Stimulated activated CD4-positive, alpha-beta T cell treated with anti-CD3 and anti-CD28 coated beads, Interleukin-1b, Interleukin-23, amount 100 ng/mL, for 1 hour (primary cell): ENCODE results near the gene CCDC201.
"Not testable (repeated sequence)": the region's sequence is repeated elsewhere in the genome, so short reads cannot be mapped to it uniquely, and the experiment has no call there.

Experiments used
- DNase-seq, 2 donors: peaks; one replicate each; pipeline ENCODE4 v3.0.0-alpha.2; 2020; ENCODE audit warnings: low read depth in 2 of 2

Gene CCDC201

DNA sequence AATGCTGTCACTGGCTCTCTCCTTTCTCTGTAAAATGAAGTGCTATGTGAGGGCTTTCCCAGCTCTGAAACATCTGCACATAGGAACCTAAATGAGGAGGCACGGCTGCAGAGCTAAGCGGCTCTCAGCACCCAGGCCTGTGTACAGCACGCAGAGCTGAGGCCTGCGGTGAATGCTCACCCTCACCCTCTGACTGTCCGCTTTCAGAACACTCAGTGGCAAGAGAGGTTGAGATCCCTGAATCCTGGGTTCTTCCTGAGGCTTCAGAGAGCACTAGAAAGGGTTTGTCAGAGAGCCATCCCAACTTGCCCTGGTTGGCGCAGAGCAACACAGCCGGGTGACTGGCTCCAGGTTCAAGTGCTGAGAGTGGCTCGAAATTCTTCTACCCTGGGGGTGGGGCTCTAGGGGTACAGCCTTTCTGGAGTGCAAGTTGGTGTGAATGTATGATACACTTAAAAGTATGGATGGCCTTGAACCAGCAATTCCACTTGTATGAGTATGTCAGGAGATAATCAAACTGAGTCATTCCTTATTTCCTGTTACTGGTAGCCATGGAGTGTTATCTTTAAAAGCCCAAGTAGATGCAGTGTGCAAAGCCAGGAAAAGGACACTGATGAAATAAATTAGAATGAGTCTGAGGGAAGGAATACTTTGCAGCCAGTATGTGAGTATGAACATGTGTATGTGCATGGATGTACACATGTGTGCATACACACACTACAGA lies 1.7 kb upstream of the CCDC201 start:
- no peak for DNase-seq

DNA sequence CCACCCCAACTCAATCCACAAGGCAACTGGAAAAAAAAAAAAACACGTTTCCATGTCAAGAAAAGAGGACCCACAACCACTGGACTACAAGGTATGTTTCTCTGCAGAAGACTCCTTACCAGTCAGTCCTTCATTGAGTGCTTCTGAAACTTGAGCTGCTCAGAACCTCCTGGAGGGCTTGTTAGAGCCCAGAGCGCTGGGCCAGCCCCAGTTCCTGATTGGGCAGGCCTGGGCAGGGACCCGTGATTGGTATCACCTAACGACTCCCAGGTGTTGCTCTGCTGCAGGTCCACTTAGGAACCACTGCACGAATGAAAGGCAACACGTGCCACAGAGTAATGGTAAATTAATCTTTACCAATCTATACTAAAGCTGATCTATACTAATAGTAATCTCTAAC lies 473 bp upstream of the CCDC201 start:
- DNase-seq: no peak

DNA sequence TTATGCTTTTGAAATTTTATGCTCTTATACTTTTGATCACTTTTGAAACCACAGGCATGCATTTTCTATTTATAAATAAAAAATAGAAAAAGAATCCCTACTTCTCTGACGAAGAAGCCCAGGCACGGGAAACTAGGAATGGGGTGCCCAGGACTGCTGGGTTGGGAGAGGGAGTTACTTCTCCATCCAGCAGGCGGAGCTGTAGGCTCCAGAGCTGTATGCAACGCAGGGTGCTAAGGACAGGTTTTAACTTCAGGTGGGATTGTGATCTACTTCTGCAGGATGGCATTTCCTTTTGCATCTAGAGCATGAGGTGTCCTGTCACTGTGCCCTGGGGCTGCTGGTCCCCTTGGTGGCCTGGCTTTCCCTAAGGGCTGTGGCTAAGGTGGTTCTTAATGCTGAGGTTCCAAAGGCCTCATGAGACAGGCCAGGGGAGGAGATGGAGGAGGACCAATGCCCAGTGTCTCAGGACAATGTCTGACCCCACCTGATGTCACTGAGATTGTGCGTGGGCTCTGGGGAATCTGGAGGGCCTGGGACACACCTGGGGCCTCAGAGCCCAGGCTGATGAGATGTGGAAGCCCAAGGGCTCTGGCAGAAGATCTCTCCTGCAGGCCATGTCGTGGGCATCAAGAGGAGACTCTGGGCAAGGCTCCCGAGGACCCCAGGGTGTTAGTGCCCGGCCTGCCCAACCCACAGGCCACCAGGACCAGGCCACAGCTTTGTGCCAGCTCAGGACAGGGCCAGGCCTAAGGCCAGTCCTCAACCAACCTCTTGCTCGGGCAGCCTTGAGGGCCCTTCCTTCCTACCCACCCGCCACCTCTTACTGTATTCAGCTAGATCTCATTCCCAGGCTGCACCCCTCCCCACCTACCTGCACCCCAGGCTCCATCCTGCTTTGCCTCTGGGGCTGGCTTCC lies 507 bp downstream of the CCDC201 start:
- DNase-seq: no peak

DNA sequence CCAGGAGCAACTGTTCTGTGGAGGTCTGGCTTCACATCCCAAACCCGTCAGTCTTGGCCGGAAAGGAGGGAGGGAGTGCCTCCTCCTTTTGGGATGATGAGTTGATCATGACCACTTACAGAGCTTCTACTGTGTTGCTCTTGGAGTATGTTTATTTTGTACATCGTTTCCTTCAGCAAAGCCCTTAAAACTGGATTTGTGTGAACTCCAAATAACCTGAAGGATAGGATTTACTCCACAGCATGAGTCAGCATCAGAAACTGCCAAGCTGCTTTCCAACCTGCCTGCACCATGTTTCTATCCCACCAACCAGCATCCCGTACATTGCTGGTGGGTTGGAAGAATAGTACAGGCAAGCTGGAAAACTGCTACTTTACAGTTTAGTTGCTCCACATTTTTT lies 3.5 kb downstream of the CCDC201 start:
- DNase-seq: no peak

GRCh38 chr7:45867471-45867870 lies 5.4 kb downstream of the CCDC201 start:
- no peak for DNase-seq

GRCh38 chr7:45865594-45866410 lies 7.1 kb downstream of the CCDC201 start:
- no peak for DNase-seq

- no peak for DNase-seq
These were observed 9.2 kb downstream of the CCDC201 start for GRCh38 chr7:45863715-45864114.

DNA sequence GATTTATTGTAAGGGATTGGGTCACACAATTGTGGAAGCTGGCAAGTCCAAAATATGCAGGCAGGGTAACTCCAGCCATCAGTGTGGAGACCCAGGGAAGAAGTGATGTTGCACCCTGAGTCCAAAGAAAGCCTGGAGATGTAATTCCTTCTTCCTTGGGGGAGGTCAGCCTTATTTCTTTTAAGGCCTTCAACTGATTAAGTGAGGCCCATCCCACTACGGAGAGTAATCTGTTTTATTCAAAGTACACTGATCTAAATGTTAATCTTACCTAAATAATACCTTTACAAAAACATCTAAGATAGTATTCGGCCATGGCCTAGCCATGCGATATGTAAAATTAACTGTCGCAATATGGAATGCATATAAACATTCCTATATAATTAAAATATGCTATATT lies 16.0 kb downstream of the CCDC201 start:
- not testable (repeated sequence) for DNase-seq

DNA sequence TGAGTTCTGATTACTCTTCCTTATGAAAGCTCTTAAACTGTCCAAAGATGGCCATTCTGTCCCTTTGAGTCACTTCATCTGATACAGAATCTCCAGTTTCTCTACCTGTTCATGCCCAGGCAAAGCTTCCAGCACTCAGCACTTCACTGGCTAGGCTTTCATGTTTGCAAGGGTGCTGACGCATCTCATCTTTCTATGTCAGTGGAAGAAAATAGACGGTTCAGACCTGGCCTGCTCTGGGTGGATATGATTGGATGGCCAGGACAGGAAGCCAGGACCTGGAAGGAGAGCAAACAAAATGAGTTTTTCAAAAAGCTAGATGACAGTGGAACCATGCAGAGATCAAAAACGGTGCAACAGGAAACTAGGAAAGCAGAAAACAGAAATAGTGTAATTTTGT lies 17.2 kb downstream of the CCDC201 start:
- not testable (repeated sequence) for DNase-seq

DNA sequence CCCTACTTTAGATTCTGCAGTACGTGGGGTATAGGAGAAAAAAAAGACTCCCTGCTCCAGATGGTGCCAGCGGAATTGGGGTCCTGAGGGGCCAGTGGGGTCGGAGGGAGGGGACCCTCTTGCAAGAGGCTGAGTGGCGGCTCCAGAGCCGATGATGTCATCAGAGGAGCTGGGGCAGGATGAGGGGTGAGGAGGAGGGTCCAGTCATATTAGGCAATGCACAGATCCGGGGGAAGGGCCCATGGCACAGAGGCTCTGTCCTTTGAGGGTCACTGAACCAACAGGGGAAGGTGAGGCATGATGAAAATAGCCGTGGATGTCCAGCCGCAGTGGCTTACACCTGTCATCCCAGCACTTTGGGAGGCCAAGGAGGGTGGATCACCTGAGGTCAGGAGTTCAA lies 19.4 kb downstream of the CCDC201 start:
- DNase-seq: not testable (repeated sequence)

- DNase-seq: not testable (repeated sequence)
These were observed 19.9 kb downstream of the CCDC201 start for GRCh38 chr7:45852984-45853383.

GRCh38 chr7:45848734-45849133 lies 24.1 kb downstream of the CCDC201 start:
- not testable (repeated sequence) for DNase-seq

DNA sequence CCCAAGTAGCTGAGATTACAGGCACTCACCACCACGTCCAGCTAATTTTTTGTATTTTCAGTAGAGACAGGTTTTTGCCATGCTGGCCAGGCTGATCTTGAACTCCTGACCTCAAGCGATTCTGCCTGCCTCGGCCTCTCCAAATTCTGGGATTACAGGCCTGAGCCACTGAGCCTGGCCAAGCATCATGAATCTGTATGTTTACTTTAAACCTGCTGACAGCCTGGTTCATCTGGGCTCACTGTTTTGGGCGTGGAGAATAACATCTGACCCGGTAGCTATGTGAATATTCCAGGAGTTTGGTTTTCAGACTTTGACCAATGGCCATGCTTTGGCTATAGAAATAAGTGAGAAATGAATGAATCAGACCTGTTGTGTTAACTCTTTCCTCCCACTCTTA lies 26.3 kb downstream of the CCDC201 start:
- DNase-seq: not testable (repeated sequence)

GRCh38 chr7:45841926-45842717 lies 30.8 kb downstream of the CCDC201 start:
- DNase-seq: not testable (repeated sequence)

- DNase-seq: not testable (repeated sequence)
These were observed 34.0 kb downstream of the CCDC201 start for GRCh38 chr7:45838852-45839251.

DNA sequence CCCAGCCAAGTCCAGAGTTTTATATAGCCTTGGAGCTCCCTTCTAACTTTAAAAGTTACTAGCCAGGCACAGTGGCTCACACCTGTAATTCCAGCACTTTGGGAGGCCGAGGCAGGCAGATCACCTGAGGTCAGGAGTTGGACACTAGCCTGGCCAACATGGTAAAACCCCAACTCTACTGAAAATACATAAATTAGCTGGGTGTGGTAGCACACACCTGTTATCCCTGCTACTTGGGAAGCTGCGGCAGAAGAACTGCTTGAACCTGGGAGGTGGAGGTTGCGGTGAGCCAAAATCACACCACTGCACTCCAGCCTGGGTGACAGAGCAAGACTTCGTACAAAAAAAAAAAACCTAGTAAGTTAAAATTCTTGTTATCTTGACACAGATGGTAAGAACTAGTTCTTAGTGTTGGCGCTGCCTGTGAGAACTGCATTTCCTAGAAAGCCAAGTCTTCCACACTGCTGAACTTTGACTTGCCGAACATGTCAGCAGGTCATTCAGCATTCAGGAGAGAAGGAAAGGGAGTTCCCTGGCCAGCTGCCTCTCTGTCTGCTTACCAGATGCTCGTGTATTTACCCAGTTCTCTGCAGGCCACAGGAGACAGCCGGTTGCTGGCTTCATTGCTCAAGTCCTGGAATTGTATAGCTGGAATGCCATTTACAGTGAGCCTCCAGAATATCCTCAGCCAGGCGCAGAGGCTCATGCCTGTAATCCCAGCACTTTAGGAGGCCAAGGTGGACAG lies 40.3 kb downstream of the CCDC201 start:
- DNase-seq: not testable (repeated sequence)

DNA sequence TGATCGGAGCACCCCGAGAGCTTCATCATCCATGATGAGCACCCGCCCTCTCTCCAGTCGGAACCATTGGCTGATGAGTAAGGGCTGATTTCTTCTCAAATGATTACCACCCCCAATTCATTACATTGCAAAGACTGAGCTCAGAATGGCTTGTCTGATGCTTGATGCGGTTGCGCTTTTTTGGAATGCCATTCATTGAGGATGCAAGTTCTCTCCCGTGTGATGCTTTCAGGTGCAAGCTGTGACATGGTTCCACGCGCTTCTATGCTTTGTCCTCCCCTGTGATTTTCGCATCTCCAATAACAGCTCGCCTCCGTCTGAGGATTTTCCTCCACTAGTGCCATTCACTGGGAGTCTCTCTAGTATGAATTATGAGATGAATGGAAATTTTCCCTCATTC lies 43.0 kb downstream of the CCDC201 start:
- not testable (repeated sequence) for DNase-seq

DNA sequence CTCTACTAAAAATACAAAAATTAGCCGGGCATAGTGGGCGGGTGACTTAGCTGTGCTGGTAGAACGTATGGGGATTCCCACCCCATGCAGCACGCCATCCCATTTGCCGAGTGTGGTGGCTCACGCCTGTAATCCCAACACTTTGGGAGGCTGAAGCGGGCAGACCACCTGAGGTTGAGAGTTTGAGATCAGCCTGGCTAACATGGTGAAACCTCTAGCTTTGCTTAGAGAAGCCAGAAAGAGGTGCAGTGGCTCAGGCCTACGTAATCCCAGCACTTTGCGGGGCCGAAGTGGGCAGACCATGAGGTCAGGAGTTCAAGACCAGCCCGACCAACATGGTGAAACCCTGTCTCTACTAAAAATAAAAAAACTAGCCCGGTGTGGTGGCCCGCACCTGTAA lies 45.2 kb downstream of the CCDC201 start:
- DNase-seq: not testable (repeated sequence)

GRCh38 chr7:45826550-45826949 lies 46.3 kb downstream of the CCDC201 start:
- not testable (repeated sequence) for DNase-seq

GRCh38 chr7:45818763-45819162 lies 54.1 kb downstream of the CCDC201 start:
- not testable (repeated sequence) for DNase-seq
